ENCODE measurements around the gene TBC1D1. TPM values are rescaled to one million over a fixed set of nuclear protein-coding genes. Genes with fewer than 3 reads are reported as not detected.

The TBC1D1 gene
- total RNA-seq, 1 experiment from 2014 or later = 36.0 TPM

DNA sequence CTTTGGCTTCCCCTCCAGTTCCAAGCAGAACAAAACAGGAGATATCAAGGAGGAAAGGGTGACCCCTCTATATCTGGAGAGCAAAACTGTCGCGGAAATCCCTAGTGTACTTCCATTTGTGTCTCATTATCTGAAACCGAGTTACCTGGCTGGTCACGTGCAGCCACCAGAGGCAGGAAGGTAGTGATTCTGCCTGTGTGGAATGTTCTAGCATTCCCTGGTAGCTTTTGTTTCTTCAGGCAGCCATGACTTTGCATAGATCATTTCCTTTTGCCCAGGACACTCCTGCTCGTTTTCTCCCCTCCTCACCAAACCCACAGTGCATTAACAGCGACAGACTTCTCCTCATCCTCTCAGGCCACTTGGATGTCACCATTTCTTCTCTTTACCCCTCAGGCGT, 177.2 kb downstream of the TBC1D1 start:
- intact Hi-C loops (cut with micrococcal nuclease) = no loop called here
- Mint-ChIP-seq H3K36me3 (ENCODE audit: insufficient read depth, unreplicated experiment) (no peaks in the 10 kb centered on the region), H3K4me3 (ENCODE audit: unreplicated experiment) (no peak overlapping the region), H3K27me3 (ENCODE audit: insufficient read depth, unreplicated experiment) (no peaks in the 10 kb centered on the region), H3K4me1 (ENCODE audit: insufficient read depth, unreplicated experiment) (peaks cover 7% of the 10 kb centered on the region), H3K27ac (ENCODE audit: low read depth, unreplicated experiment) (peak overlapping the region; percentile 80), H3K9me3 (ENCODE audit: unreplicated experiment) (no peaks in the 10 kb centered on the region)
- DNase-seq (ENCODE audit: unreplicated experiment) = no peak
- TF ChIP-seq, protein P1, sequence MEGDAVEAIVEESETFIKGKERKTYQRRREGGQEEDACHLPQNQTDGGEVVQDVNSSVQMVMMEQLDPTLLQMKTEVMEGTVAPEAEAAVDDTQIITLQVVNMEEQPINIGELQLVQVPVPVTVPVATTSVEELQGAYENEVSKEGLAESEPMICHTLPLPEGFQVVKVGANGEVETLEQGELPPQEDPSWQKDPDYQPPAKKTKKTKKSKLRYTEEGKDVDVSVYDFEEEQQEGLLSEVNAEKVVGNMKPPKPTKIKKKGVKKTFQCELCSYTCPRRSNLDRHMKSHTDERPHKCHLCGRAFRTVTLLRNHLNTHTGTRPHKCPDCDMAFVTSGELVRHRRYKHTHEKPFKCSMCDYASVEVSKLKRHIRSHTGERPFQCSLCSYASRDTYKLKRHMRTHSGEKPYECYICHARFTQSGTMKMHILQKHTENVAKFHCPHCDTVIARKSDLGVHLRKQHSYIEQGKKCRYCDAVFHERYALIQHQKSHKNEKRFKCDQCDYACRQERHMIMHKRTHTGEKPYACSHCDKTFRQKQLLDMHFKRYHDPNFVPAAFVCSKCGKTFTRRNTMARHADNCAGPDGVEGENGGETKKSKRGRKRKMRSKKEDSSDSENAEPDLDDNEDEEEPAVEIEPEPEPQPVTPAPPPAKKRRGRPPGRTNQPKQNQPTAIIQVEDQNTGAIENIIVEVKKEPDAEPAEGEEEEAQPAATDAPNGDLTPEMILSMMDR (IDR thresholded peaks at IDR 0.05; ENCODE audit: unreplicated experiment) = no peak
- CTCF ChIA-PET = interaction anchor here (0.6 to 2.3 kb wide), 5 partner anchors 10 to 251 kb away, joined by 3 to 22 read pairs (median 4); no protein-coding TSS in a partner anchor
- no TSS peak for BruUV-seq (replicated peaks)
- POLR2A ChIA-PET = interaction anchor here (0.6 to 1.1 kb wide), 2 partner anchors 14 to 242 kb away, joined by 3 read pairs; no protein-coding TSS in a partner anchor

DNA sequence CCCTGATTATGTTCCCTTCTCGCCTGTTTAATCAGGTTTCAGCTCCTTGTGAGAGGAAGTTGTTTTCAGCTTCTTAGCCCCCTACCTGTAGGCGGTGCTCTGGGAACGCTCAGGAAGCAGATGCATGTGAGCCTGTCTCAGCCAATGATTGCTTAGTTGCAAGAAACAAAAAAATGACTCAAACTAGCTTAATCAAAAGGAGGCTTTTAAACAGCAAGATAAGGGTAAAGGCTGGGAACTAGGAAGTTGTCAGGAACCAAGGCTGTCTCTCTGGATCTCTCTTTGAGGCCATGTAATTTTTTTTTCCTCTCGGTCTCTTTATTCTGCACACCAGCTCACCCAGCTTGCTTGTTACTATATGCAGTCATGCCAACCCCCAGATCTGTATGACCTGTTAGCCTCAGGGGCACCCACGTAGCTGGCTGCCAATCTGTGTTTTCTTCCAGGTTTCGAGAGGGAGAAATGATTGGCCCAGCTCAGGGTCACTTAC, 178.4 kb downstream of the TBC1D1 start:
- POLR2A ChIA-PET = interaction anchor here (0.6 to 1.1 kb wide), 5 partner anchors 9 to 1100 kb away, joined by 3 to 4 read pairs (median 3); no protein-coding TSS in a partner anchor
- Mint-ChIP-seq H3K4me3 (ENCODE audit: unreplicated experiment) (no peak overlapping the region), H3K36me3 (ENCODE audit: insufficient read depth, unreplicated experiment) (no peaks in the 10 kb centered on the region), H3K27me3 (ENCODE audit: insufficient read depth, unreplicated experiment) (no peaks in the 10 kb centered on the region), H3K9me3 (ENCODE audit: unreplicated experiment) (no peaks in the 10 kb centered on the region), H3K4me1 (ENCODE audit: insufficient read depth, unreplicated experiment) (peaks cover 7% of the 10 kb centered on the region), H3K27ac (ENCODE audit: low read depth, unreplicated experiment) (no peak overlapping the region)
- CTCF ChIA-PET = interaction anchor here (0.6 to 2.3 kb wide), 6 partner anchors 9 to 735 kb away, joined by 3 to 22 read pairs (median 3); partner anchors contain the start of gene TLR1
- intact Hi-C loops (cut with micrococcal nuclease) = no loop called here
- peak; percentile 16 for DNase-seq (ENCODE audit: unreplicated experiment)
- BruUV-seq (replicated peaks) = no TSS peak
- TF ChIP-seq, protein P1 (IDR thresholded peaks at IDR 0.05; ENCODE audit: unreplicated experiment) = peak; percentile 18

DNA sequence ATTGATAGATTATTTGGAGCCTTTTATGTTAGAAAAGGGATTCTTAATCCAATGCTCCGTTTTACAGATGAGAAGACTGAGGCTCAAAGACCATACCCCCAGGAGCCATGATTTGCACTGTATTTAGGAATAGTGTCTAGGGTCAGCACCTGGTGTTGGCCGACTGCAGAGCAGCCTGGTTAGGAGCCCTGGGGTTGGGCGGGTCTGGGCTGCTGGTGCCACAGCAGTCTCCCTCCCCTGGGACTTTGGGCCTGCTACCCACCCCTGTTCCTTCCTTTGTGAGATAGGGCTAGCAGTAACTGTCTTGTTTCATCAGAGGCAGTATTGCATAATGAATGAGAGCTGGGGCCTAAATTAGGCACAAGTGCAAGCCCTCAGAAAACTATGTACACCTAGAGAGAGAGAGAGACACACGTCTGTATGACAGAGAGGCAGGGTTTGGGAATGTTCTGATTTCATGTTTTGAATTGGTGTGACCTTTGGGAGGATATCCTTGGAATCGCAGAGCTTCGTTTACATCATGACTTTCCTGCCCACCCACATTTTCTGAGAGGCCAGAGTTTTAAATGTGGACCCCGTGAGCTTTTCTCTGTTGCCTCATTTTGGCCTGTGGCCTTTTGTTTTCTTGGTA, 181.0 kb downstream of the TBC1D1 start:
- Mint-ChIP-seq H3K36me3 (ENCODE audit: insufficient read depth, unreplicated experiment) (no peaks in the 10 kb centered on the region), H3K4me1 (ENCODE audit: insufficient read depth, unreplicated experiment) (peaks cover 20% of the 10 kb centered on the region), H3K27ac (ENCODE audit: low read depth, unreplicated experiment) (peak overlapping the region; percentile 49), H3K4me3 (ENCODE audit: unreplicated experiment) (no peak overlapping the region), H3K9me3 (ENCODE audit: unreplicated experiment) (no peaks in the 10 kb centered on the region), H3K27me3 (ENCODE audit: insufficient read depth, unreplicated experiment) (no peaks in the 10 kb centered on the region)
- TF ChIP-seq, protein P1 (IDR thresholded peaks at IDR 0.05; ENCODE audit: unreplicated experiment) = no peak
- intact Hi-C loops (cut with micrococcal nuclease) = no loop called here
- ChIA-PET CTCF (interaction anchor here (0.7 to 1.8 kb wide), 6 partner anchors 9 to 688 kb away, joined by 3 to 12 read pairs (median 4); no protein-coding TSS in a partner anchor), POLR2A (interaction anchor here (0.7 to 1.2 kb wide), 3 partner anchors 88 to 603 kb away, joined by 3 to 4 read pairs (median 4); no protein-coding TSS in a partner anchor)
- BruUV-seq (replicated peaks) = no TSS peak
- DNase-seq (ENCODE audit: unreplicated experiment) = peak; percentile 47

DNA sequence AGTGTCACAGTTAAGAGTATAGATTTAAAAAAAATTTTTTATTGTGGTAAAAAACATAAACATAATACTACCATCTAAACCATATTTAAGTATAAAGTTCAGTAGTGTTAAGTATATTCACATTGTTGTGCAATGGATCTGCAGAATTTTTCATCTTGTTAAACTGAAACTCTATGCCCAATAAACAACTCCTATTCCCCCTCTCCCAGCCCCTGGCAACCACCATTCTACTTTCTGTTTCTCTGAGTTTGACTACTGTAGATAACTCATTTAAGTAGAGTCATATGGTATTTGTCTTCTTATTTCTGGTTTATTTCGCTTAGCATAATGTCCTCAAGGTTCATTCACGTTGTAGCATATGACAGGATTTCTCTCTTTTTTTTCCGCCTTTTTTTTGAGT, 181.7 kb downstream of the TBC1D1 start:
- ChIA-PET POLR2A (interaction anchor here (0.7 to 1.2 kb wide), 3 partner anchors 88 to 602 kb away, joined by 3 to 4 read pairs (median 4); no protein-coding TSS in a partner anchor), CTCF (interaction anchor here (0.9 to 1.8 kb wide), 3 partner anchors 10 to 107 kb away, joined by 3 to 12 read pairs (median 4); no protein-coding TSS in a partner anchor)
- Mint-ChIP-seq H3K4me1 (ENCODE audit: insufficient read depth, unreplicated experiment) (peaks cover 20% of the 10 kb centered on the region), H3K4me3 (ENCODE audit: unreplicated experiment) (no peak overlapping the region), H3K36me3 (ENCODE audit: insufficient read depth, unreplicated experiment) (no peaks in the 10 kb centered on the region), H3K27ac (ENCODE audit: low read depth, unreplicated experiment) (peak overlapping the region; percentile 49), H3K27me3 (ENCODE audit: insufficient read depth, unreplicated experiment) (no peaks in the 10 kb centered on the region), H3K9me3 (ENCODE audit: unreplicated experiment) (no peaks in the 10 kb centered on the region)
- no TSS peak for BruUV-seq (replicated peaks)
- no peak for DNase-seq (ENCODE audit: unreplicated experiment)
- TF ChIP-seq, protein P1 (IDR thresholded peaks at IDR 0.05; ENCODE audit: unreplicated experiment) = no peak
- intact Hi-C loops (cut with micrococcal nuclease) = no loop called here
